GM12878 (cell line): ENCODE data around the gene BTBD9. TPM values are rescaled to one million over a fixed set of nuclear protein-coding genes. Genes with fewer than 3 reads are reported as not detected.

ENCODE experiments used
- CHD1 ChIP-seq: IDR thresholded peaks from 2 replicates; pipeline ENCODE4 v1.6.1; 2012; ENCODE audit warnings: low read depth, low read length, improper control_type of control experiment
- EED ChIP-seq: sonication (generic); IDR thresholded peaks from 2 replicates; pipeline ENCODE4 v1.6.1; 2016; ENCODE audit warnings: antibody characterized with exemption, low read depth
- FOS ChIP-seq: IDR thresholded peaks from 3 replicates; pipeline ENCODE4 v1.6.1; 2011; ENCODE audit warnings: borderline replicate concordance; ENCODE audit not compliant: insufficient read length; ENCODE audit errors: extremely low read depth
- RAD51 ChIP-seq: fragments of 450-650 bp; IDR thresholded peaks from 2 replicates; pipeline ENCODE4 v1.6.1; 2016; ENCODE audit warnings: moderate library complexity, mild to moderate bottlenecking, inconsistent platforms
- RFX5 ChIP-seq: IDR thresholded peaks from 2 replicates; pipeline ENCODE4 v1.6.1; 2011; ENCODE audit warnings: low read depth, low read length, improper control_type of control experiment
- SMC3 ChIP-seq: IDR thresholded peaks from 2 replicates; pipeline ENCODE4 v1.6.1; 2011; ENCODE audit warnings: low read length, improper control_type of control experiment, borderline replicate concordance
- polyA plus RNA-seq, 11 experiments: library from polyadenylated mRNA; depleted of rRNA in 4 of 11; unstranded in 6 of 11; stranded (reverse) in 5 of 11; fragments of >200 nt; fragmentation: Nextera tagmentation in 4 of 11; fragmentation: Illumina TruSeq in 1 of 11; extraction: Ambion mirVana in 4 of 11; extraction: Trizol in 1 of 11; gene quantifications; 1 replicate in 1 of 11; 2 replicates in 10 of 11; pipeline versions ENCODE4 v1.2.1 to v1.2.3, GENCODE V29; 2011 to 2016; ENCODE audit warnings: inconsistent platforms in 2 of 11, missing spikeins in 2 of 11, low read depth in 1 of 11
- total RNA-seq, 4 experiments: library from RNA; depleted of rRNA in 3 of 4; stranded (reverse); fragments of >200 nt in 3 of 4; fragmentation: Illumina TruSeq in 1 of 4; extraction: Trizol in 1 of 4; gene quantifications; 2 replicates each; pipeline versions ENCODE4 v1.2.1 to v1.2.3, GENCODE V29; 2013 to 2021
- TF ChIP-seq, protein P1 (sequence below): fragments of 450-650 bp; IDR thresholded peaks from 2 replicates; pipeline ENCODE4 v1.6.1; 2017; ENCODE audit warnings: antibody characterized with exemption, mild to moderate bottlenecking, moderate library complexity
- TF ChIP-seq, protein P2 (sequence below): fragments of 450-650 bp; conservative IDR thresholded peaks from 2 replicates; pipeline ENCODE4 v1.6.1; 2017; ENCODE audit warnings: mild to moderate bottlenecking, moderate library complexity

Gene BTBD9
- total and polyA plus RNA-seq, 10 of the 15 experiments (the other 5 are each of a cell fraction or from before 2014, with no cell fraction given): 0.22 to 8.6 (median 4.6) TPM

GRCh38 chr6:38477680-38478260, 162.0 kb downstream of the BTBD9 start (continued):
- TF ChIP-seq, protein P1, sequence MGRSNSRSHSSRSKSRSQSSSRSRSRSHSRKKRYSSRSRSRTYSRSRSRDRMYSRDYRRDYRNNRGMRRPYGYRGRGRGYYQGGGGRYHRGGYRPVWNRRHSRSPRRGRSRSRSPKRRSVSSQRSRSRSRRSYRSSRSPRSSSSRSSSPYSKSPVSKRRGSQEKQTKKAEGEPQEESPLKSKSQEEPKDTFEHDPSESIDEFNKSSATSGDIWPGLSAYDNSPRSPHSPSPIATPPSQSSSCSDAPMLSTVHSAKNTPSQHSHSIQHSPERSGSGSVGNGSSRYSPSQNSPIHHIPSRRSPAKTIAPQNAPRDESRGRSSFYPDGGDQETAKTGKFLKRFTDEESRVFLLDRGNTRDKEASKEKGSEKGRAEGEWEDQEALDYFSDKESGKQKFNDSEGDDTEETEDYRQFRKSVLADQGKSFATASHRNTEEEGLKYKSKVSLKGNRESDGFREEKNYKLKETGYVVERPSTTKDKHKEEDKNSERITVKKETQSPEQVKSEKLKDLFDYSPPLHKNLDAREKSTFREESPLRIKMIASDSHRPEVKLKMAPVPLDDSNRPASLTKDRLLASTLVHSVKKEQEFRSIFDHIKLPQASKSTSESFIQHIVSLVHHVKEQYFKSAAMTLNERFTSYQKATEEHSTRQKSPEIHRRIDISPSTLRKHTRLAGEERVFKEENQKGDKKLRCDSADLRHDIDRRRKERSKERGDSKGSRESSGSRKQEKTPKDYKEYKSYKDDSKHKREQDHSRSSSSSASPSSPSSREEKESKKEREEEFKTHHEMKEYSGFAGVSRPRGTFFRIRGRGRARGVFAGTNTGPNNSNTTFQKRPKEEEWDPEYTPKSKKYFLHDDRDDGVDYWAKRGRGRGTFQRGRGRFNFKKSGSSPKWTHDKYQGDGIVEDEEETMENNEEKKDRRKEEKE: no peak
- TF ChIP-seq, protein P2, sequence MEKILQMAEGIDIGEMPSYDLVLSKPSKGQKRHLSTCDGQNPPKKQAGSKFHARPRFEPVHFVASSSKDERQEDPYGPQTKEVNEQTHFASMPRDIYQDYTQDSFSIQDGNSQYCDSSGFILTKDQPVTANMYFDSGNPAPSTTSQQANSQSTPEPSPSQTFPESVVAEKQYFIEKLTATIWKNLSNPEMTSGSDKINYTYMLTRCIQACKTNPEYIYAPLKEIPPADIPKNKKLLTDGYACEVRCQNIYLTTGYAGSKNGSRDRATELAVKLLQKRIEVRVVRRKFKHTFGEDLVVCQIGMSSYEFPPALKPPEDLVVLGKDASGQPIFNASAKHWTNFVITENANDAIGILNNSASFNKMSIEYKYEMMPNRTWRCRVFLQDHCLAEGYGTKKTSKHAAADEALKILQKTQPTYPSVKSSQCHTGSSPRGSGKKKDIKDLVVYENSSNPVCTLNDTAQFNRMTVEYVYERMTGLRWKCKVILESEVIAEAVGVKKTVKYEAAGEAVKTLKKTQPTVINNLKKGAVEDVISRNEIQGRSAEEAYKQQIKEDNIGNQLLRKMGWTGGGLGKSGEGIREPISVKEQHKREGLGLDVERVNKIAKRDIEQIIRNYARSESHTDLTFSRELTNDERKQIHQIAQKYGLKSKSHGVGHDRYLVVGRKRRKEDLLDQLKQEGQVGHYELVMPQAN: no peak
- TF ChIP-seq SMC3 (no peak), RFX5 (no peak), FOS (no peak), CHD1 (no peak), EED (no peak), RAD51 (no peak)
- TF ChIP-seq, all 136 proteins: peak for 0
